ENCODE measurements around the gene SIL1.
"Not testable (repeated sequence)": the region's sequence is repeated elsewhere in the genome, so short reads cannot be mapped to it uniquely, and the experiment has no call there.

The SIL1 gene

GRCh38 chr5:138932171-138932810 is 265.9 kb downstream of the SIL1 start:
- FAIRE-seq: no peak
- DNase-seq (ENCODE audit: insufficient read length, low spot score): no peak
- TF ChIP-seq POLR2A (IDR thresholded peaks at IDR 0.05; ENCODE audit: low read depth, low read length): no peak

GRCh38 chr5:138930371-138931097 is 267.6 kb downstream of the SIL1 start:
- no peak for TF ChIP-seq POLR2A (IDR thresholded peaks at IDR 0.05; ENCODE audit: low read depth, low read length)
- FAIRE-seq (no peak), DNase-seq (ENCODE audit: insufficient read length, low spot score) (no peak)

GRCh38 chr5:138929571-138929955 is 268.6 kb downstream of the SIL1 start:
- TF ChIP-seq POLR2A (IDR thresholded peaks at IDR 0.05; ENCODE audit: low read depth, low read length): no peak
- DNase-seq (ENCODE audit: insufficient read length, low spot score) (no peak), FAIRE-seq (no peak)

GRCh38 chr5:138927979-138928378 is 270.2 kb downstream of the SIL1 start:
- DNase-seq (ENCODE audit: insufficient read length, low spot score): no peak
- FAIRE-seq: no peak
- no peak for TF ChIP-seq POLR2A (IDR thresholded peaks at IDR 0.05; ENCODE audit: low read depth, low read length)

GRCh38 chr5:138927544-138927943 is 270.6 kb downstream of the SIL1 start:
- FAIRE-seq: no peak
- TF ChIP-seq POLR2A (IDR thresholded peaks at IDR 0.05; ENCODE audit: low read depth, low read length): no peak
- no peak for DNase-seq (ENCODE audit: insufficient read length, low spot score)

GRCh38 chr5:138926688-138927448 is 271.3 kb downstream of the SIL1 start:
- DNase-seq (ENCODE audit: insufficient read length, low spot score): no peak
- no peak for TF ChIP-seq POLR2A (IDR thresholded peaks at IDR 0.05; ENCODE audit: low read depth, low read length)
- FAIRE-seq: no peak

GRCh38 chr5:138926257-138926656 is 271.9 kb downstream of the SIL1 start:
- DNase-seq (ENCODE audit: insufficient read length, low spot score) (no peak), FAIRE-seq (no peak)
- no peak for TF ChIP-seq POLR2A (IDR thresholded peaks at IDR 0.05; ENCODE audit: low read depth, low read length)

- DNase-seq (ENCODE audit: insufficient read length, low spot score) (no peak), FAIRE-seq (no peak)
- no peak for TF ChIP-seq POLR2A (IDR thresholded peaks at IDR 0.05; ENCODE audit: low read depth, low read length)
These were observed 273.0 kb downstream of the SIL1 start for GRCh38 chr5:138925090-138925635.

- FAIRE-seq: no peak
- TF ChIP-seq POLR2A (IDR thresholded peaks at IDR 0.05; ENCODE audit: low read depth, low read length): no peak
- no peak for DNase-seq (ENCODE audit: insufficient read length, low spot score)
These were observed 275.7 kb downstream of the SIL1 start for GRCh38 chr5:138922494-138922893.

GRCh38 chr5:138921362-138921761 is 276.8 kb downstream of the SIL1 start:
- not testable (repeated sequence) for FAIRE-seq; DNase-seq (ENCODE audit: insufficient read length, low spot score)

- DNase-seq (ENCODE audit: insufficient read length, low spot score) (no peak), FAIRE-seq (no peak)
- no peak for TF ChIP-seq POLR2A (IDR thresholded peaks at IDR 0.05; ENCODE audit: low read depth, low read length)
These were observed 278.0 kb downstream of the SIL1 start for GRCh38 chr5:138920181-138920580.

- TF ChIP-seq POLR2A (IDR thresholded peaks at IDR 0.05; ENCODE audit: low read depth, low read length): no peak
- DNase-seq (ENCODE audit: insufficient read length, low spot score) (no peak), FAIRE-seq (no peak)
These were observed 279.5 kb downstream of the SIL1 start for GRCh38 chr5:138918686-138919085.

- DNase-seq (ENCODE audit: insufficient read length, low spot score): no peak
- TF ChIP-seq POLR2A (IDR thresholded peaks at IDR 0.05; ENCODE audit: low read depth, low read length): no peak
- no peak for FAIRE-seq
These were observed 283.8 kb downstream of the SIL1 start for GRCh38 chr5:138914338-138914737.

GRCh38 chr5:138913773-138914172 is 284.4 kb downstream of the SIL1 start:
- FAIRE-seq (no peak), DNase-seq (ENCODE audit: insufficient read length, low spot score) (no peak)

More at GRCh38 chr5:138913773-138914172, 284.4 kb downstream of the SIL1 start:
- TF ChIP-seq POLR2A (IDR thresholded peaks at IDR 0.05; ENCODE audit: low read depth, low read length): no peak

All from H54 (cell line).